K562 (cell line): ENCODE results near the gene MGST3. TPM values are rescaled to one million over a fixed set of nuclear protein-coding genes. Genes with fewer than 3 reads are reported as not detected.

ENCODE experiments used
- BCLAF1 ChIP-seq, 2 experiments: fragments of 450-650 bp in 1 of 2; IDR thresholded peaks; 2 replicates each; pipeline ENCODE4 v1.6.1; 2011 to 2017; ENCODE audit warnings: low read depth in 2 of 2, antibody characterized with exemption in 1 of 2, borderline replicate concordance in 1 of 2, low read length in 1 of 2, mild to moderate bottlenecking in 1 of 2, mixed read lengths in 1 of 2; ENCODE audit not compliant: control insufficient read depth in 1 of 2
- E4F1 ChIP-seq: fragments of 250-450 bp; sonication (Bioruptor Pico); IDR thresholded peaks from 2 replicates; pipeline ENCODE4 v1.5.0; 2021; ENCODE audit warnings: mild to moderate bottlenecking, borderline replicate concordance
- ILF3 ChIP-seq: fragments of 450-650 bp; IDR thresholded peaks from 2 replicates; pipeline ENCODE4 v1.6.1; 2018; ENCODE audit warnings: antibody characterized with exemption, mild to moderate bottlenecking, moderate library complexity, borderline replicate concordance
- JUN ChIP-seq, 2 experiments: sonication (generic) in 1 of 2; formaldehyde crosslinking in 1 of 2; IDR thresholded peaks; 2 replicates each; pipeline versions ENCODE4 v1.6.1 to v1.8.0; 2012 to 2022; ENCODE audit warnings: borderline replicate concordance in 2 of 2, mild to moderate bottlenecking in 2 of 2, improper control_type of control experiment in 1 of 2, low read depth in 1 of 2, low read length in 1 of 2, missing genetic modification reagents in 1 of 2
- KAT8 ChIP-seq: fragments of 450-650 bp; IDR thresholded peaks from 2 replicates; pipeline ENCODE4 v1.6.1; 2016; ENCODE audit warnings: low read depth, mild to moderate bottlenecking
- MAFK ChIP-seq: IDR thresholded peaks from 2 replicates; pipeline ENCODE4 v1.6.1; 2011; ENCODE audit warnings: low read length, improper control_type of control experiment
- MAZ ChIP-seq, 2 experiments: fragments of 450-650 bp in 1 of 2; sonication (generic) in 1 of 2; formaldehyde crosslinking; IDR thresholded peaks in 1 of 2; conservative IDR thresholded peaks in 1 of 2; 2 replicates each; pipeline versions ENCODE4 v1.4.0 to v1.5.0; 2020; ENCODE audit warnings: mild to moderate bottlenecking in 1 of 2, missing genetic modification reagents in 1 of 2
- PTRF ChIP-seq: fragments of 450-650 bp; IDR thresholded peaks from 2 replicates; pipeline ENCODE4 v1.6.1; 2016; ENCODE audit warnings: mild to moderate bottlenecking, missing genetic modification characterization, missing compliant biosample characterization
- RERE ChIP-seq: sonication (generic); formaldehyde crosslinking; IDR thresholded peaks from 2 replicates; pipeline ENCODE4 v1.8.0; 2023; ENCODE audit warnings: missing genetic modification reagents, mild to moderate bottlenecking, borderline replicate concordance
- TCF7 ChIP-seq: sonication (generic); IDR thresholded peaks from 2 replicates; pipeline ENCODE4 v1.6.1; 2016; ENCODE audit warnings: antibody characterized with exemption, borderline replicate concordance
- ZNF282 ChIP-seq: sonication (generic); formaldehyde crosslinking; IDR thresholded peaks from 2 replicates; pipeline ENCODE4 v1.8.1; 2023; ENCODE audit warnings: missing genetic modification reagents
- ZNF511 ChIP-seq: sonication (generic); formaldehyde crosslinking; IDR thresholded peaks from 2 replicates; pipeline ENCODE4 v1.8.0; 2022; ENCODE audit warnings: mild to moderate bottlenecking, missing genetic modification reagents
- ZNF717 ChIP-seq: fragments of 250-450 bp; sonication (Bioruptor Pico); IDR thresholded peaks from 2 replicates; pipeline ENCODE4 v1.5.0; 2021
- polyA plus RNA-seq, 8 experiments: library from polyadenylated mRNA; depleted of rRNA in 4 of 8; stranded (reverse) in 5 of 8; unstranded in 3 of 8; fragments of >200 nt; fragmentation: Nextera tagmentation in 2 of 8; fragmentation: Illumina TruSeq in 1 of 8; extraction: Ambion mirVana in 2 of 8; extraction: Trizol in 1 of 8; gene quantifications; 2 replicates each; pipeline versions ENCODE4 v1.2.1 to v1.2.3, GENCODE V29; 2011 to 2014; ENCODE audit warnings: inconsistent platforms in 1 of 8, missing spikeins in 1 of 8
- total RNA-seq, 7 experiments: library from RNA; depleted of rRNA in 6 of 7; stranded (reverse); fragments of >200 nt in 6 of 7; fragmentation: Illumina TruSeq in 2 of 7; extraction: Trizol in 2 of 7; gene quantifications; 2 replicates each; pipeline versions ENCODE4 v1.2.1 to v1.2.3, GENCODE V29; 2011 to 2021; ENCODE audit warnings: low replicate concordance in 1 of 7

The MGST3 gene
- total and polyA plus RNA-seq, 9 of the 15 experiments (the other 6 are each of a cell fraction or from before 2014, with no cell fraction given), result 70.7 to 287 (median 105) TPM

GRCh38 chr1:165697881-165698760, 67.1 kb downstream of the MGST3 start, which contains the start of gene ALDH9A1 (continued):
- no peak for TF ChIP-seq BCLAF1 (IDR thresholded peaks at IDR 0.05; ENCODE audit: borderline replicate concordance in 1 of 2, control insufficient read depth in 1 of 2, low read depth in 2 of 2, low read length in 1 of 2)
- TF ChIP-seq MAFK, result no peak
- no peak for TF ChIP-seq E4F1
- TF ChIP-seq PTRF (tag), result no peak
- no peak for TF ChIP-seq KAT8
- TF ChIP-seq ILF3, result peak; percentile 25; the same call in 1 of the 2 replicates
- no peak for TF ChIP-seq RERE
- TF ChIP-seq ZNF717 (CRISPR knock-in tag), result no peak
- peak; percentile 28 to 87 for TF ChIP-seq MAZ (CRISPR knock-in tag; conservative IDR thresholded peaks at IDR 0.05 in 1 of 2, IDR thresholded peaks at IDR 0.05 in 1 of 2)
- TF ChIP-seq TCF7, result no peak
- no peak for TF ChIP-seq JUN (IDR thresholded peaks at IDR 0.05; ENCODE audit: borderline replicate concordance, low read depth, low read length)
- peak; percentile 19; the same call in 1 of the 2 replicates for TF ChIP-seq JUN (CRISPR knock-in tag; IDR thresholded peaks at IDR 0.05; ENCODE audit: borderline replicate concordance)
- 0 out of 2 replicates have a peak, but pooled peaks have one; percentile 33 for TF ChIP-seq ZNF511 (CRISPR knock-in tag)
- no peak for TF ChIP-seq ZNF282
